Glutamatergic neuron (in vitro differentiated cells): Measurements from ENCODE around the gene DCN. TPM values are rescaled to one million over a fixed set of nuclear protein-coding genes. Genes with fewer than 3 reads are reported as not detected.

Experiments
- DNase-seq: peaks from one replicate; pipeline ENCODE4 v3.0.0; 2022
- H3K27ac Mint-ChIP-seq: one replicate; pipeline ENCODE4 v1.8.0; 2020; ENCODE audit warnings: mild to moderate bottlenecking, mixed read lengths, inconsistent platforms; ENCODE audit not compliant: unreplicated experiment
- H3K27me3 Mint-ChIP-seq: one replicate; pipeline ENCODE4 v1.8.0; 2020; ENCODE audit warnings: mild to moderate bottlenecking, moderate library complexity, mixed read lengths, inconsistent platforms; ENCODE audit not compliant: unreplicated experiment
- H3K36me3 Mint-ChIP-seq: one replicate; pipeline ENCODE4 v1.8.0; 2020; ENCODE audit warnings: mild to moderate bottlenecking, mixed read lengths, inconsistent platforms; ENCODE audit not compliant: unreplicated experiment
- H3K4me1 Mint-ChIP-seq: one replicate; pipeline ENCODE4 v1.8.0; 2020; ENCODE audit warnings: mild to moderate bottlenecking, low read depth, mixed read lengths, inconsistent platforms; ENCODE audit not compliant: unreplicated experiment
- H3K4me3 Mint-ChIP-seq: one replicate; pipeline ENCODE4 v1.8.0; 2020; ENCODE audit warnings: mild to moderate bottlenecking, mixed read lengths, inconsistent platforms; ENCODE audit not compliant: unreplicated experiment
- H3K9me3 Mint-ChIP-seq: one replicate; pipeline ENCODE4 v1.8.0; 2020; ENCODE audit warnings: mild to moderate bottlenecking, moderate library complexity, mixed read lengths, inconsistent platforms; ENCODE audit not compliant: unreplicated experiment
- CTCF ChIP-seq: fragments of 200-600 bp; sonication (generic); IDR thresholded peaks from one replicate; pipeline ENCODE4 v1.5.0; 2021; ENCODE audit not compliant: partially characterized antibody, unreplicated experiment
- long read RNA-seq: library from polyadenylated mRNA; unstranded; transcript quantifications from one replicate; pipeline ENCODE4 v2.0.0, GENCODE V29; 2020; ENCODE audit not compliant: unreplicated experiment
- total RNA-seq: library from RNA; stranded (reverse); fragmentation: NEBNext Ultra II Directional; extraction: Animal tissue kit (Norgen Biotek cat#: 25700); gene quantifications from one replicate; pipeline ENCODE4 v1.2.1, GENCODE V29; 2021; ENCODE audit not compliant: unreplicated experiment

DCN gene
- total RNA-seq = not detected
- long read RNA-seq = 0 reads

- TF ChIP-seq CTCF = no peak
- no peaks in the 10 kb centered on the region for H3K36me3 Mint-ChIP-seq
- no peaks in the 10 kb centered on the region for H3K4me1 Mint-ChIP-seq
- H3K27ac Mint-ChIP-seq = no peak within 1 kb of the TSS
- H3K27me3 Mint-ChIP-seq = no peaks in the 10 kb centered on the region
- DNase-seq = no peak
- H3K9me3 Mint-ChIP-seq = no peaks in the 10 kb centered on the region
- no peak within 1 kb of the TSS for H3K4me3 Mint-ChIP-seq
Observed at GRCh38 chr12:91182636-91183455, at the start of gene DCN. Gene DCN (minus strand): TSS chr12:91182817. CDS start chr12:91178552, 4,265 bp downstream.

- no peak for TF ChIP-seq CTCF
- Mint-ChIP-seq H3K4me3 (no peak overlapping the region), H3K4me1 (no peaks in the 10 kb centered on the region), H3K27ac (no peak overlapping the region), H3K36me3 (no peaks in the 10 kb centered on the region), H3K9me3 (no peaks in the 10 kb centered on the region), H3K27me3 (no peaks in the 10 kb centered on the region)
- no peak for DNase-seq
Observed at GRCh38 chr12:91230841-91231240, 48.2 kb upstream of the DCN start.

GRCh38 chr12:91226951-91227350, 44.3 kb upstream of the DCN start:
- Mint-ChIP-seq H3K36me3 (no peaks in the 10 kb centered on the region), H3K4me3 (no peak overlapping the region), H3K27me3 (peaks cover 2% of the 10 kb centered on the region), H3K9me3 (no peaks in the 10 kb centered on the region), H3K4me1 (no peaks in the 10 kb centered on the region), H3K27ac (no peak overlapping the region)
- no peak for DNase-seq
- TF ChIP-seq CTCF = no peak

GRCh38 chr12:91225316-91225715, 42.7 kb upstream of the DCN start:
- no peaks in the 10 kb centered on the region for H3K36me3 Mint-ChIP-seq
- no peak overlapping the region for H3K4me3 Mint-ChIP-seq
- H3K4me1 Mint-ChIP-seq = no peaks in the 10 kb centered on the region
- no peak for DNase-seq
- TF ChIP-seq CTCF = no peak
- no peak overlapping the region for H3K27ac Mint-ChIP-seq
- no peaks in the 10 kb centered on the region for H3K9me3 Mint-ChIP-seq
- H3K27me3 Mint-ChIP-seq = peaks cover 2% of the 10 kb centered on the region

GRCh38 chr12:91224401-91224800, 41.8 kb upstream of the DCN start:
- Mint-ChIP-seq H3K27me3 (peaks cover 2% of the 10 kb centered on the region), H3K4me3 (no peak overlapping the region), H3K4me1 (no peaks in the 10 kb centered on the region), H3K27ac (no peak overlapping the region), H3K9me3 (no peaks in the 10 kb centered on the region), H3K36me3 (no peaks in the 10 kb centered on the region)
- no peak for TF ChIP-seq CTCF
- no peak for DNase-seq
